ENCODE results near the gene EPN2.

DNA sequence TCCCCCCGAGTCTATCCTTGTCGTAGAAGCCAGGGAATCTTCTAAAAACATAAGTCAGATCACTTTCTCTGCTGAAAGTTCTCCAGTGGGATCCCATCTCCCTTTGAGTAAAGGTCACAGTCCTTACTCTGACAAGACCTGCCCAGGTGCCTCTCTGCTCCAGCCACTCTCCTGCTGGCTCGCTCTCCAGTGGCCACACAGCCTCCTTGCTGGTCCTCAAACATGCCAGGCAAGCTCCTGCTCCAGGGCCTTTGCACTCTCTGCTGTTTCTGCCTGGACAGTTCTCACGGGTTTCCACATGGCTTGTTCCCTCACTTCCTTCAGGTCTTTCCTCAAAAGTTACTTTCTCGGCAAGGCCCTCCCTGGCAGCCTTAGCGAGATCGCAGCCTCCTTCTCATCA is 122.0 kb downstream of the EPN2 start:
- TF ChIP-seq POLR2A (IDR thresholded peaks at IDR 0.05) (no peak), CTCF (IDR thresholded peaks at IDR 0.05) (no peak)
